H1 (cell line): ENCODE measurements around the gene KCNAB2. TPM values are rescaled to one million over a fixed set of nuclear protein-coding genes. Genes with fewer than 3 reads are reported as not detected.
A peak's percentile ranks its signal among the peaks of the same experiment; 100 is the strongest.

ENCODE experiments used
- CTCF ChIA-PET: fragments of 300-600 bp; sonication (Branson Sonifier 250); formaldehyde crosslinking; loops from one replicate; lab custom pipeline; 2021; ENCODE audit not compliant: partially characterized antibody; lab: Charles Lee
- POLR2A ChIA-PET: fragments of 300-600 bp; sonication (Branson Sonifier 250); formaldehyde crosslinking; loops from one replicate; lab custom pipeline; 2021; ENCODE audit warnings: inconsistent platforms; ENCODE audit not compliant: partially characterized antibody; lab: Charles Lee
- DNase-seq, 2 experiments: peaks; one replicate each; pipeline versions ENCODE4 v3.0.0 to v3.0.0-alpha.2; 2010 to 2022; ENCODE audit warnings: low spot score in 2 of 2, low read depth in 1 of 2, mixed read lengths in 1 of 2
- FAIRE-seq: peaks from 2 replicates; lab custom pipeline; 2011; peaks lifted over from hg19 to GRCh38; lab: Jason Lieb, UNC
- H2AFZ ChIP-seq: 2 replicates; pipeline ENCODE4 v1.8.1; 2012; ENCODE audit warnings: low read length, inconsistent platforms
- H2AK5ac ChIP-seq: 2 replicates; pipeline ENCODE4 v1.6.1; 2013; ENCODE audit warnings: low read depth, low read length
- H2BK120ac ChIP-seq: replicated peaks from 2 replicates; pipeline ENCODE3; 2013; ENCODE audit warnings: low read depth, low read length, inconsistent platforms
- H2BK12ac ChIP-seq: 2 replicates; pipeline ENCODE4 v1.6.1; 2013; ENCODE audit warnings: low read depth, low read length
- H2BK15ac ChIP-seq: 2 replicates; pipeline ENCODE4 v1.6.1; 2013; ENCODE audit warnings: low read length
- H2BK20ac ChIP-seq: 2 replicates; pipeline ENCODE4 v1.6.1; 2013; ENCODE audit warnings: low read length
- H2BK5ac ChIP-seq: 2 replicates; pipeline ENCODE4 v1.6.1; 2013; ENCODE audit warnings: low read depth, low read length
- H3K14ac ChIP-seq: 2 replicates; pipeline ENCODE4 v1.6.1; 2013; ENCODE audit warnings: inconsistent platforms; ENCODE audit not compliant: insufficient read length
- H3K18ac ChIP-seq: 2 replicates; pipeline ENCODE4 v1.6.1; 2013; ENCODE audit warnings: low read length; ENCODE audit errors: extremely low read depth
- H3K23ac ChIP-seq: 2 replicates; pipeline ENCODE4 v1.6.1; 2013; ENCODE audit warnings: inconsistent platforms; ENCODE audit not compliant: insufficient read length
- H3K23me2 ChIP-seq: 2 replicates; pipeline ENCODE4 v1.6.1; 2013; ENCODE audit warnings: low read depth, low read length
- H3K27ac ChIP-seq: 2 replicates; pipeline ENCODE4 v1.6.1; 2011; ENCODE audit warnings: low read depth, low read length, inconsistent platforms
- H3K27me3 ChIP-seq, 4 experiments: replicated peaks in 1 of 4; 1 replicate in 1 of 4; 2 replicates in 3 of 4; pipeline versions ENCODE4 v1.6.1 to v1.8.1; 2011 to 2013; ENCODE audit warnings: low read length in 3 of 4, mild to moderate bottlenecking in 3 of 4, inconsistent platforms in 2 of 4, mixed read lengths in 2 of 4, moderate library complexity in 1 of 4; ENCODE audit not compliant: control insufficient read depth in 3 of 4, insufficient read depth in 3 of 4; ENCODE audit errors: extremely low read depth in 1 of 4
- H3K36me3 ChIP-seq, 4 experiments: 2 replicates each; pipeline versions ENCODE4 v1.6.1 to v1.8.1; 2011 to 2013; ENCODE audit warnings: mild to moderate bottlenecking in 4 of 4, low read length in 3 of 4, moderate library complexity in 2 of 4, control low read depth in 1 of 4, inconsistent platforms in 1 of 4; ENCODE audit not compliant: insufficient read depth in 4 of 4, control insufficient read depth in 2 of 4
- H3K4ac ChIP-seq: replicated peaks from 2 replicates; pipeline ENCODE3; 2013; ENCODE audit warnings: low read length, low read depth, mixed read lengths, inconsistent platforms; ENCODE audit not compliant: insufficient read length
- H3K4me1 ChIP-seq, 4 experiments: replicated peaks in 1 of 4; 1 replicate in 1 of 4; 2 replicates in 3 of 4; pipeline versions ENCODE4 v1.6.1 to v1.8.1; 2011 to 2013; ENCODE audit warnings: low read length in 3 of 4, inconsistent platforms in 2 of 4, mixed read lengths in 1 of 4; ENCODE audit not compliant: insufficient read depth in 4 of 4, control insufficient read depth in 3 of 4
- H3K4me2 ChIP-seq, 2 experiments: 2 replicates each; pipeline versions ENCODE4 v1.6.1 to v1.8.1; 2011 to 2013; ENCODE audit warnings: low read depth in 2 of 2, low read length in 2 of 2, control low read depth in 1 of 2, inconsistent platforms in 1 of 2, mild to moderate bottlenecking in 1 of 2; ENCODE audit not compliant: insufficient read depth in 1 of 2
- H3K4me3 ChIP-seq, 4 experiments: fragments of 200-600, 300-600 bp in 1 of 4; sonication (generic), shearing (Covaris generic), sonication (Bioruptor Twin) in 1 of 4; 2 replicates each; pipeline versions ENCODE4 v1.5.1 to v1.8.1; 2011 to 2016; ENCODE audit warnings: low read length in 4 of 4, low read depth in 3 of 4, control low read depth in 2 of 4, inconsistent platforms in 2 of 4, mild to moderate bottlenecking in 2 of 4, mixed read lengths in 1 of 4, moderate library complexity in 1 of 4; ENCODE audit not compliant: insufficient read depth in 2 of 4; ENCODE audit errors: extremely low read depth in 1 of 4
- H3K56ac ChIP-seq: replicated peaks from 2 replicates; pipeline ENCODE3; 2013; ENCODE audit warnings: low read depth, mild to moderate bottlenecking, mixed read lengths, low read length, inconsistent platforms; ENCODE audit not compliant: insufficient read length
- H3K79me1 ChIP-seq: 2 replicates; pipeline ENCODE4 v1.6.1; 2013; ENCODE audit warnings: low read depth, low read length, control low read depth
- H3K79me2 ChIP-seq, 2 experiments: 2 replicates each; pipeline versions ENCODE4 v1.6.1 to v1.8.1; 2012 to 2013; ENCODE audit warnings: low read length in 2 of 2, mild to moderate bottlenecking in 2 of 2, inconsistent platforms in 1 of 2; ENCODE audit not compliant: insufficient read depth in 2 of 2, control insufficient read depth in 1 of 2
- H3K9ac ChIP-seq, 4 experiments: replicated peaks in 1 of 4; 1 replicate in 1 of 4; 2 replicates in 3 of 4; pipeline versions ENCODE4 v1.6.1 to v1.8.1; 2011 to 2013; ENCODE audit warnings: low read depth in 3 of 4, low read length in 3 of 4, control low read depth in 2 of 4, mild to moderate bottlenecking in 2 of 4, moderate library complexity in 2 of 4, inconsistent platforms in 1 of 4; ENCODE audit errors: extremely low read depth in 1 of 4
- H3K9me3 ChIP-seq, 2 experiments: 2 replicates each; pipeline versions ENCODE4 v1.6.1 to v1.8.1; 2012 to 2013; ENCODE audit warnings: mild to moderate bottlenecking in 2 of 2, moderate library complexity in 2 of 2, control low read depth in 1 of 2, inconsistent platforms in 1 of 2, low read depth in 1 of 2, low read length in 1 of 2, mixed read lengths in 1 of 2; ENCODE audit not compliant: insufficient read depth in 2 of 2
- H4K20me1 ChIP-seq, 2 experiments: replicated peaks in 1 of 2; 2 replicates each; pipeline versions ENCODE3 to v1.8.1; 2011 to 2013; ENCODE audit warnings: inconsistent platforms in 2 of 2, low read length in 2 of 2, mild to moderate bottlenecking in 1 of 2; ENCODE audit not compliant: insufficient read depth in 2 of 2, control insufficient read depth in 1 of 2
- H4K5ac ChIP-seq: 2 replicates; pipeline ENCODE4 v1.6.1; 2013; ENCODE audit warnings: low read length, low read depth, mixed read lengths, inconsistent platforms; ENCODE audit not compliant: insufficient read length
- H4K8ac ChIP-seq: 2 replicates; pipeline ENCODE4 v1.8.0; 2013; ENCODE audit warnings: mild to moderate bottlenecking, moderate library complexity, low read length, inconsistent platforms; ENCODE audit not compliant: insufficient read depth; ENCODE audit errors: extremely low read depth
- H4K91ac ChIP-seq: replicated peaks from 2 replicates; pipeline ENCODE3; 2013; ENCODE audit warnings: low read length, mixed read lengths, inconsistent platforms; ENCODE audit not compliant: insufficient read length
- ASH2L ChIP-seq: fragments of 200-600, 300-600 bp; sonication (generic); IDR thresholded peaks from one replicate; pipeline ENCODE4 v1.7.1; 2017; ENCODE audit warnings: low read length
- BCL11A ChIP-seq, 2 experiments: IDR thresholded peaks; one replicate each; pipeline ENCODE4 v1.6.1; 2011; ENCODE audit warnings: low read depth in 2 of 2, low read length in 2 of 2, mild to moderate bottlenecking in 2 of 2
- FOSL1 ChIP-seq: IDR thresholded peaks from 2 replicates; pipeline ENCODE4 v1.6.1; 2011; ENCODE audit warnings: mild to moderate bottlenecking, low read depth, low read length, moderate library complexity; ENCODE audit not compliant: insufficient read depth
- HDAC2 ChIP-seq, 2 experiments: fragments of 300-600 bp in 1 of 2; sonication (generic) in 1 of 2; IDR thresholded peaks; 2 replicates each; pipeline ENCODE4 v1.6.1; 2011 to 2012; ENCODE audit warnings: low read depth in 2 of 2, low read length in 2 of 2, mild to moderate bottlenecking in 2 of 2, moderate library complexity in 2 of 2, borderline replicate concordance in 1 of 2, inconsistent platforms in 1 of 2
- KDM1A ChIP-seq: fragments of 200-600, 300-600 bp; sonication (generic); IDR thresholded peaks from 2 replicates; pipeline ENCODE4 v1.7.1; 2016; ENCODE audit warnings: mild to moderate bottlenecking, low read length, borderline replicate concordance
- NANOG ChIP-seq: IDR thresholded peaks from 2 replicates; pipeline ENCODE4 v1.6.1; 2011; ENCODE audit warnings: low read length, low read depth, mild to moderate bottlenecking, inconsistent platforms; ENCODE audit not compliant: insufficient read depth, poor library complexity, severe bottlenecking
- POLR2AphosphoS5 ChIP-seq: IDR thresholded peaks from 2 replicates; pipeline ENCODE4 v1.6.1; 2011; ENCODE audit warnings: low read depth, low read length
- POU5F1 ChIP-seq: IDR thresholded peaks from 2 replicates; pipeline ENCODE4 v1.6.1; 2011; ENCODE audit warnings: low read depth, mild to moderate bottlenecking, low read length, moderate library complexity
- SIRT6 ChIP-seq: IDR thresholded peaks from one replicate; pipeline ENCODE4 v1.7.1; 2012; ENCODE audit warnings: low read length, inconsistent platforms
- SP4 ChIP-seq: IDR thresholded peaks from 2 replicates; pipeline ENCODE4 v1.6.1; 2012; ENCODE audit warnings: low read length, inconsistent platforms
- SUZ12 ChIP-seq: fragments of 200-600 bp; sonication (generic); IDR thresholded peaks from 2 replicates; pipeline ENCODE4 v1.6.1; 2012; ENCODE audit warnings: mild to moderate bottlenecking, inconsistent platforms, low read length, moderate library complexity, mixed read lengths
- TAF1 ChIP-seq: IDR thresholded peaks from 2 replicates; pipeline ENCODE4 v1.6.1; 2011; ENCODE audit warnings: mild to moderate bottlenecking, low read depth, low read length
- TBP ChIP-seq: IDR thresholded peaks from 2 replicates; pipeline ENCODE4 v1.6.1; 2011; ENCODE audit warnings: low read depth, low read length, improper control_type of control experiment
- ZNF274 ChIP-seq: IDR thresholded peaks from 2 replicates; pipeline ENCODE4 v1.7.0; 2012; ENCODE audit warnings: low read length, borderline replicate concordance; ENCODE audit errors: extremely low read depth
- WGBS, 2 experiments: shearing (Covaris generic) in 1 of 2; methylation state at CpG; one replicate each; pipeline versions ENCODE4 v1.1.6 to v1.1.7; 2013 to 2015; ENCODE audit warnings: low lambda C conversion rate in 2 of 2, mixed read lengths in 2 of 2, inconsistent platforms in 1 of 2, low coverage in 1 of 2, missing lambda C conversion rate in 1 of 2; ENCODE audit not compliant: insufficient replicate concordance in 2 of 2, insufficient coverage in 1 of 2, insufficient read length in 1 of 2; ENCODE audit errors: extremely low coverage in 1 of 2, missing lambda C conversion rate in 1 of 2; 5-methylcytosine and 5-hydroxymethylcytosine counted together
- polyA plus RNA-seq, 7 experiments: library from polyadenylated mRNA; depleted of rRNA in 3 of 7; stranded (reverse) in 5 of 7; unstranded in 2 of 7; fragments of >200 nt in 5 of 7; fragments of 200-250 nt in 2 of 7; gene quantifications; 1 replicate in 5 of 7; 2 replicates in 1 of 7; 4 replicates in 1 of 7; pipeline versions ENCODE4 v1.2.1 to v1.2.3, GENCODE V29; 2011 to 2013; ENCODE audit warnings: missing spikeins in 2 of 7, mixed read lengths in 2 of 7
- total RNA-seq: library from RNA; stranded (reverse); fragmentation: NEBNext Ultra II Directional; extraction: Animal tissue kit (Norgen Biotek cat#: 25700); gene quantifications from 2 replicates; pipeline ENCODE4 v1.2.1, GENCODE V29; 2021
- TF ChIP-seq, protein P1 (sequence below): IDR thresholded peaks from 2 replicates; pipeline ENCODE4 v1.6.1; 2012; ENCODE audit warnings: inconsistent platforms

KCNAB2 gene
- total and polyA plus RNA-seq, 2 of the 8 experiments (the other 6 are each of a cell fraction or from before 2014, with no cell fraction given): 4.5 to 7.0 TPM

DNA sequence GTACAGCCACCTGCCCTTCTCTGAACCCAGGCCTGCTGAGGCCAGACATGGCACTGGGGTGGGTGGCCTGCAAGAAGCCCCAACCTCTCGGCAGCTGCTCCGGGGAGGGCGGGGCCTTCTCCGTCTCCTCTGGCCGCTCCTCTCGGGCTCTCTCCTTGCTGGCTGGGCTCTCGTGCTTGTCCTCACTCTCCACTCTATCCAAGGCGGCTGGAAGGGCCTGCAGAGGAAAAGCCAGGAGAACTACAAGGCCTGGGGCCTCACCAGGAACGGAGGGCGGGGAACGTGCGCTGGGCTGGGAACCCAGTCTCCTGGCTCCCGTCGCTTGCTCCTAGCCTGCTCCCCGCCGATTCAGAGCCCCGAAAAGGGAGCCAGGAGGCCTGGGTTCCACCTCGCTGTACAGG is 75.3 kb downstream of the KCNAB2 start:
- no peak overlapping the region for H3K4me2 ChIP-seq
- no peak overlapping the region for H3K9ac ChIP-seq
- POLR2A ChIA-PET: no interaction called here
- H2BK20ac ChIP-seq: no peak overlapping the region
- no peaks in the 10 kb centered on the region for H3K9me3 ChIP-seq
- peak overlapping the region; percentile 51; the same call in 1 of the 2 replicates for H4K8ac ChIP-seq
- 82% methylated on average over 15 of the region's 18 CpGs; no CpG with 5 or more reads in 1 of the 2 experiments for WGBS, 2 experiments
- H2AFZ ChIP-seq: no peak overlapping the region
- no peak for FAIRE-seq
- H3K18ac ChIP-seq: no peak overlapping the region
- H3K56ac ChIP-seq: no peak overlapping the region
- no peak overlapping the region for H2BK15ac ChIP-seq
- H3K4me1 ChIP-seq: no peaks in the 10 kb centered on the region; a peak in 2 of 7 replicates
- no peak overlapping the region for H2BK120ac ChIP-seq
- no peak overlapping the region for H3K23ac ChIP-seq
- no peaks in the 10 kb centered on the region for H3K79me1 ChIP-seq
- H4K5ac ChIP-seq: no peak overlapping the region
- DNase-seq: no peak
- no peaks in the 10 kb centered on the region for H3K36me3 ChIP-seq
- no peaks in the 10 kb centered on the region for H3K23me2 ChIP-seq
- H3K4me3 ChIP-seq: no peak overlapping the region
- H2AK5ac ChIP-seq: no peak overlapping the region
- H3K27me3 ChIP-seq: no peaks in the 10 kb centered on the region
- no peak overlapping the region for H3K4ac ChIP-seq
- CTCF ChIA-PET: interaction anchor here (0.6 to 0.9 kb wide), 4 partner anchors 9 to 91 kb away, joined by 3 to 4 read pairs (median 3); no protein-coding TSS in a partner anchor
- no peak overlapping the region for H3K27ac ChIP-seq
- H2BK12ac ChIP-seq: no peak overlapping the region
- no peak overlapping the region for H3K14ac ChIP-seq
- H4K91ac ChIP-seq: no peak overlapping the region
- H2BK5ac ChIP-seq: no peak overlapping the region
- no peaks in the 10 kb centered on the region for H3K79me2 ChIP-seq
- no peaks in the 10 kb centered on the region for H4K20me1 ChIP-seq
- TF ChIP-seq TAF1 (no peak), ASH2L (no peak), SP4 (no peak), TBP (no peak), HDAC2 (IDR thresholded peaks at IDR 0.05; ENCODE audit: borderline replicate concordance in 1 of 2, low read depth in 2 of 2, low read length in 2 of 2) (no peak), BCL11A (IDR thresholded peaks at IDR 0.05; ENCODE audit: low read depth in 2 of 2, low read length in 2 of 2) (no peak), ZNF274 (no peak), SUZ12 (no peak), SIRT6 (no peak), POLR2AphosphoS5 (no peak), FOSL1 (no peak), NANOG (no peak), POU5F1 (no peak), KDM1A (no peak)
- TF ChIP-seq, protein P1, sequence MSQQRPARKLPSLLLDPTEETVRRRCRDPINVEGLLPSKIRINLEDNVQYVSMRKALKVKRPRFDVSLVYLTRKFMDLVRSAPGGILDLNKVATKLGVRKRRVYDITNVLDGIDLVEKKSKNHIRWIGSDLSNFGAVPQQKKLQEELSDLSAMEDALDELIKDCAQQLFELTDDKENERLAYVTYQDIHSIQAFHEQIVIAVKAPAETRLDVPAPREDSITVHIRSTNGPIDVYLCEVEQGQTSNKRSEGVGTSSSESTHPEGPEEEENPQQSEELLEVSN: no peak
